ENCODE measurements around the gene NADK. TPM values are rescaled to one million over a fixed set of nuclear protein-coding genes. Genes with fewer than 3 reads are reported as not detected.
A peak's percentile ranks its signal among the peaks of the same experiment; 100 is the strongest.

NADK gene
- total RNA-seq, 1 experiment from 2014 or later, result 86.2 TPM

DNA sequence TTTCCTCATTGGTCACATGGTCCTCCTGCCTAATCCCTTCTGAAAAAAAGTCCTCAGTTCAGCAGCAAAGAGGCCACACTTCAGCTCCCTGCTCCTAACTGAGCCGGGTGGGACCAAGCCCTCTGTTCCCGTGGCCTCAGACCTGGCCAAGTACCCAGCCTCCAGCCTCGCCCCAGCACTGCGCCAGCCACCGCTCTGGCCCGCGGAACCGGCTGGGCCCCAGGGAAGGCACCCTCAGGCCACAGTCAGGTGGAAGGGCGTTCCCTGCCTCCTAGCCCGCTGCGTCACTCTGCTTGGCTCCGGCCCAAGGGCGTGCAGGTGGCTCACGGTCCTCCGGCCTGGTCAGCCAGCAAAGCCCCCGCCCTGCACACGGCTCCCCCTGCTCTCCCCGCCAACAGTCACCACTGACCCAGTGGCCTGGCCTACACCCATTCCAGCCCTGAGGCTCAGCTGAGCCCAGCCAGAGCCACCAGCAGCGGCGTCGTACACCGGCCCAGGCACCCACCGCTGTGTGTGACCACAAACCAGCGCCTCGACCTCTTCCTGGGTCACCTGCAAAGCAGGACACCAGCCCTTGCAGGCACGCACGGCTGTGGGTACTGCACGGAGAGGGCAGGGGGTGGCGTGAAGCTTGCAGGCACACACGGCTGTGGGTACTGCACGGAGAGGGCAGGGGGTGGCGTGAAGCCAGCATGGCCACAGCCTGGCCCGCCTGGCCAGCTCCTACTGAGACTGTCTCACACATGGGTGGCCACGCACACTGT is 19.4 kb downstream of the NADK start:
- TF ChIP-seq, protein P1, sequence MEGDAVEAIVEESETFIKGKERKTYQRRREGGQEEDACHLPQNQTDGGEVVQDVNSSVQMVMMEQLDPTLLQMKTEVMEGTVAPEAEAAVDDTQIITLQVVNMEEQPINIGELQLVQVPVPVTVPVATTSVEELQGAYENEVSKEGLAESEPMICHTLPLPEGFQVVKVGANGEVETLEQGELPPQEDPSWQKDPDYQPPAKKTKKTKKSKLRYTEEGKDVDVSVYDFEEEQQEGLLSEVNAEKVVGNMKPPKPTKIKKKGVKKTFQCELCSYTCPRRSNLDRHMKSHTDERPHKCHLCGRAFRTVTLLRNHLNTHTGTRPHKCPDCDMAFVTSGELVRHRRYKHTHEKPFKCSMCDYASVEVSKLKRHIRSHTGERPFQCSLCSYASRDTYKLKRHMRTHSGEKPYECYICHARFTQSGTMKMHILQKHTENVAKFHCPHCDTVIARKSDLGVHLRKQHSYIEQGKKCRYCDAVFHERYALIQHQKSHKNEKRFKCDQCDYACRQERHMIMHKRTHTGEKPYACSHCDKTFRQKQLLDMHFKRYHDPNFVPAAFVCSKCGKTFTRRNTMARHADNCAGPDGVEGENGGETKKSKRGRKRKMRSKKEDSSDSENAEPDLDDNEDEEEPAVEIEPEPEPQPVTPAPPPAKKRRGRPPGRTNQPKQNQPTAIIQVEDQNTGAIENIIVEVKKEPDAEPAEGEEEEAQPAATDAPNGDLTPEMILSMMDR (conservative IDR thresholded peaks at IDR 0.05; ENCODE audit: low read depth, low read length), result no peak
- TF ChIP-seq EZH2 (IDR thresholded peaks at IDR 0.05; ENCODE audit: borderline replicate concordance, low read depth, low read length, poor library complexity, severe bottlenecking), result no peak
- intact Hi-C loops (cut with micrococcal nuclease; ENCODE audit: unreplicated experiment), result no loop called here
- ChIA-PET CTCF (no interaction called here), POLR2A (ENCODE audit: low non-redundant PET) (no interaction called here)
- Histone ChIP-seq H3K4me1 (ENCODE audit: insufficient read depth, low read length, poor library complexity, severe bottlenecking) (no peaks in the 10 kb centered on the region), H3K27me3 (replicated peaks; ENCODE audit: insufficient read depth, low read depth, low read length, poor library complexity) (no peaks in the 10 kb centered on the region), H3K9me3 (ENCODE audit: low read depth, low read length, poor library complexity, severe bottlenecking) (no peaks in the 10 kb centered on the region), H3K4me3 (ENCODE audit: low read depth, low read length, poor library complexity, severe bottlenecking) (no peak overlapping the region), H3K36me3 (ENCODE audit: insufficient read depth, low read length, poor library complexity, severe bottlenecking) (peaks cover 48% of the 10 kb centered on the region), H3K27ac (ENCODE audit: low read depth, low read length, poor library complexity, severe bottlenecking) (peak overlapping the region; percentile 67)
- no peak for DNase-seq (ENCODE audit: low spot score)
- BruUV-seq (replicated peaks), result no TSS peak

DNA sequence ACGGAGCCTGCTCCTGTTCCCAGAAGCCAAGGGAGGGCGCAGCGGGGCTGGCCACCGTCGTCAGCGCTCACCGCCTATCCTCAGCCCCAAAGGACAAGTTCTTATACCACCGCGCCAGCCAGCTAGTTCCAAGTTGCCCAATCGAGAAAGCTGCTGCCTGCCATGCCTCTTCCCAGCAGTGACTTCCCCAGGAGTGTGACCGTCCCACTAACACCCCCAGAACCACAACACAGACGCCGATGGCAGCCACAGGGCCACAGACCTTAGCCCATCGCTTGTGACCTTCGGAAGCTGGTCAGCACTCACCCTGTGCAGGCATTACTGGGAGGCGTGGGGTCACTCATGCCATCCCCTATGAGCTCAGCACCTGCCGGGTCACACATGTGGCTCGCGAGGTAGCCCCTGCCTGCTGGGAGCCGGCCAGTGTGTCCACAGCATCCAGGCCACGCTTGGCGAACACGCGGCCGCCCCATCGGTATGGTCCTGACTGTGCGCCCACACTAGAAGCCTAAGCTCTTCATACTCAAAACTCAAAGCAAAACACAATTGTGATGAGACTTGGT is 20.1 kb downstream of the NADK start:
- intact Hi-C loops (cut with micrococcal nuclease; ENCODE audit: unreplicated experiment), result no loop called here
- BruUV-seq (replicated peaks), result no TSS peak
- no peaks in the 10 kb centered on the region for H3K4me1 ChIP-seq (ENCODE audit: insufficient read depth, low read length, poor library complexity, severe bottlenecking)
- POLR2A ChIA-PET (ENCODE audit: low non-redundant PET), result interaction anchor here (0.5 kb wide), 1 partner anchor 16 kb away, joined by 3 read pairs; no protein-coding TSS in a partner anchor
- CTCF ChIA-PET, result no interaction called here
- H3K27me3 ChIP-seq (replicated peaks; ENCODE audit: insufficient read depth, low read depth, low read length, poor library complexity), result no peaks in the 10 kb centered on the region
- no peak for DNase-seq (ENCODE audit: low spot score)
- peak overlapping the region; percentile 67 for H3K27ac ChIP-seq (ENCODE audit: low read depth, low read length, poor library complexity, severe bottlenecking)
- no peak overlapping the region for H3K4me3 ChIP-seq (ENCODE audit: low read depth, low read length, poor library complexity, severe bottlenecking)
- H3K9me3 ChIP-seq (ENCODE audit: low read depth, low read length, poor library complexity, severe bottlenecking), result no peaks in the 10 kb centered on the region
- TF ChIP-seq EZH2 (IDR thresholded peaks at IDR 0.05; ENCODE audit: borderline replicate concordance, low read depth, low read length, poor library complexity, severe bottlenecking), result no peak
- TF ChIP-seq, protein P1 (conservative IDR thresholded peaks at IDR 0.05; ENCODE audit: low read depth, low read length), result no peak
- H3K36me3 ChIP-seq (ENCODE audit: insufficient read depth, low read length, poor library complexity, severe bottlenecking), result peaks cover 51% of the 10 kb centered on the region

DNA sequence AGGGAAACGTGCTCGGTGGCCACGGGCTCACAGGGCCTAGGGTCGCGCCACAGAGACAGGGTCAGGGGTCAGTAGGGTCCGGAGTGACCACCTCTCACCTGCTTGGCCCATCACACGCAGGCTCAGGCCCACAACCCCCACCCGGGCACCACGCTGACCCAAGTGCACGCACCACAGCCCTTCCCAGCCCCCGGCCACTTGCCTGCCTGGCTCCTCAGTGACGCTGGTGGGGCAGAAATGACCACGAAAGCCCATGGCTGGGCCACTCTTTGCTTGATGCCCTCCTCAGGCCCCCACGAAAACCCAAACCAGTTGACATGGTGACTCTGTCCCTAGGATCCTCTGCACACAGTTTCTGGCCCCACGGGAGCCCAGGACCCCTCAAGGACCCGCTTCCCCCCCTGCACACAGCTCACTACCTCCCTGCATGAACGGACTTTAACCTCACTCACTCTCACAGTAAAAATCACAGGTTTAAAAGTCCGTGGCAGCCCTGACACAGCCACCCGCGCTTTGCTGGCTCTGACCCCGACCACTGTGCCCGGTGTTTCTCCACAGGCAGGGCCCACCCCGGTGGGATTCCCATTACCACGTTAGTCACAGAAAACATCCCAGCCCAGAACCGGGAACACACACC is 20.7 kb downstream of the NADK start:
- Histone ChIP-seq H3K4me1 (ENCODE audit: insufficient read depth, low read length, poor library complexity, severe bottlenecking) (no peaks in the 10 kb centered on the region), H3K27me3 (replicated peaks; ENCODE audit: insufficient read depth, low read depth, low read length, poor library complexity) (no peaks in the 10 kb centered on the region), H3K36me3 (ENCODE audit: insufficient read depth, low read length, poor library complexity, severe bottlenecking) (peaks cover 51% of the 10 kb centered on the region), H3K4me3 (ENCODE audit: low read depth, low read length, poor library complexity, severe bottlenecking) (no peak overlapping the region), H3K9me3 (ENCODE audit: low read depth, low read length, poor library complexity, severe bottlenecking) (no peaks in the 10 kb centered on the region), H3K27ac (ENCODE audit: low read depth, low read length, poor library complexity, severe bottlenecking) (peak overlapping the region; percentile 67)
- intact Hi-C loops (cut with micrococcal nuclease; ENCODE audit: unreplicated experiment), result no loop called here
- DNase-seq (ENCODE audit: low spot score), result no peak
- TF ChIP-seq, protein P1 (conservative IDR thresholded peaks at IDR 0.05; ENCODE audit: low read depth, low read length), result no peak
- POLR2A ChIA-PET (ENCODE audit: low non-redundant PET), result no interaction called here
- CTCF ChIA-PET, result no interaction called here
- BruUV-seq (replicated peaks), result no TSS peak

Measured in A673 (cell line).